HepG2 (cell line): Measurements from ENCODE around the gene FGF10. TPM values are rescaled to one million over a fixed set of nuclear protein-coding genes. Genes with fewer than 3 reads are reported as not detected.

ENCODE experiments used
- ATAC-seq: fragments of 200-7000 bp; cut with Tn5 transposase; 3 replicates; pipeline ENCODE4 v1.9.1; 2020; ENCODE audit warnings: mild to moderate bottlenecking, moderate library complexity
- BruUV-seq: library from RNA; stranded (reverse); fragments of 400-500 nt; replicated peaks from 2 replicates; lab custom pipeline; 2021; lab: Mats Ljungman, UMichigan
- CTCF ChIA-PET: fragments of 300-600 bp; formaldehyde crosslinking; extraction: SDS; loops from one replicate; lab custom pipeline; 2021; ENCODE audit warnings: low total read pairs, inconsistent platforms, low intra/inter-chr PET ratio; lab: Yijun Ruan, JAX
- POLR2A ChIA-PET: fragments of 350-600 bp; sonication (Branson Sonifier 250); formaldehyde crosslinking; loops from one replicate; lab custom pipeline; 2020; ENCODE audit warnings: antibody characterized with exemption, inconsistent platforms; lab: Yijun Ruan, JAX
- DNase-seq: peaks from one replicate; pipeline ENCODE4 v3.0.0-alpha.2; 2015; ENCODE audit warnings: low spot score
- FAIRE-seq: peaks from 3 replicates; lab custom pipeline; 2011; peaks lifted over from hg19 to GRCh38; lab: Jason Lieb, UNC
- H2AFZ ChIP-seq: one replicate; pipeline ENCODE4 v1.6.1; 2011; ENCODE audit warnings: low read length, inconsistent platforms
- H3K27ac ChIP-seq: fragments of 300-600 bp; 3 replicates; pipeline ENCODE4 v1.8.0; 2011; ENCODE audit warnings: mixed run types, mild to moderate bottlenecking, mixed read lengths, low read length, inconsistent platforms; ENCODE audit not compliant: insufficient read depth; ENCODE audit errors: extremely low read length
- H3K27me3 ChIP-seq, 2 experiments: fragments of 200-600 bp in 1 of 2; 2 replicates in 1 of 2; 3 replicates in 1 of 2; pipeline versions ENCODE4 v1.6.0 to v1.8.0; 2011; ENCODE audit warnings: low read length in 2 of 2, mild to moderate bottlenecking in 2 of 2, moderate library complexity in 2 of 2, inconsistent platforms in 1 of 2; ENCODE audit not compliant: insufficient read depth in 2 of 2, control insufficient read depth in 1 of 2
- H3K36me3 ChIP-seq, 2 experiments: fragments of 200-600 bp in 1 of 2; replicated peaks in 1 of 2; 2 replicates in 1 of 2; 3 replicates in 1 of 2; pipeline versions ENCODE4 v1.5.1 to v1.8.0; 2011; ENCODE audit warnings: low read length in 2 of 2, inconsistent platforms in 1 of 2; ENCODE audit not compliant: insufficient read depth in 2 of 2, control insufficient read depth in 1 of 2
- H3K4me1 ChIP-seq: 2 replicates; pipeline ENCODE4 v1.5.1; 2012; ENCODE audit warnings: low read length, inconsistent platforms; ENCODE audit not compliant: insufficient read depth
- H3K4me2 ChIP-seq: 2 replicates; pipeline ENCODE4 v1.6.0; 2011; ENCODE audit warnings: low read depth, low read length, inconsistent platforms
- H3K4me3 ChIP-seq, 3 experiments: fragments of 200-600 bp in 1 of 3; sonication (generic), shearing (Covaris generic) in 1 of 3; replicated peaks in 1 of 3; 2 replicates each; pipeline ENCODE4 v1.5.1; 2011 to 2016; ENCODE audit warnings: low read length in 3 of 3, inconsistent platforms in 2 of 3, low read depth in 2 of 3, mild to moderate bottlenecking in 2 of 3, control low read depth in 1 of 3, mixed read lengths in 1 of 3; ENCODE audit not compliant: insufficient read depth in 1 of 3
- H3K79me2 ChIP-seq: one replicate; pipeline ENCODE4 v1.6.1; 2011; ENCODE audit warnings: low read length, inconsistent platforms; ENCODE audit not compliant: insufficient read depth
- H3K9ac ChIP-seq: 2 replicates; pipeline ENCODE4 v1.6.0; 2011; ENCODE audit warnings: mild to moderate bottlenecking, low read depth, low read length, inconsistent platforms; ENCODE audit not compliant: insufficient read depth
- H3K9me3 ChIP-seq: 2 replicates; pipeline ENCODE4 v1.5.1; 2012; ENCODE audit warnings: mild to moderate bottlenecking, low read length
- H4K20me1 ChIP-seq: 2 replicates; pipeline ENCODE4 v1.6.0; 2011; ENCODE audit warnings: inconsistent platforms, mild to moderate bottlenecking, low read length, moderate library complexity; ENCODE audit not compliant: insufficient read depth
- CREB1 ChIP-seq, 2 experiments: fragments of 450-650 bp in 1 of 2; IDR thresholded peaks; 2 replicates each; pipeline ENCODE4 v1.6.1; 2016 to 2017; ENCODE audit warnings: control low read depth in 1 of 2, mild to moderate bottlenecking in 1 of 2, missing compliant biosample characterization in 1 of 2, missing genetic modification characterization in 1 of 2
- ZBED4 ChIP-seq: sonication (generic); formaldehyde crosslinking; IDR thresholded peaks from 2 replicates; pipeline ENCODE4 v1.4.0; 2020; ENCODE audit warnings: missing genetic modification reagents, borderline replicate concordance
- ZNF205 ChIP-seq: IDR thresholded peaks from 2 replicates; pipeline ENCODE4 v1.6.1; 2018; ENCODE audit warnings: missing biosample characterization, missing genetic modification reagents
- ZNF292 ChIP-seq: sonication (generic); formaldehyde crosslinking; IDR thresholded peaks from 2 replicates; pipeline ENCODE4 v1.8.1; 2022; ENCODE audit warnings: mild to moderate bottlenecking, low read depth, missing genetic modification reagents, borderline replicate concordance
- ZNF484 ChIP-seq: sonication (generic); formaldehyde crosslinking; IDR thresholded peaks from 2 replicates; pipeline ENCODE4 v1.5.1; 2020; ENCODE audit warnings: mild to moderate bottlenecking, low read depth, missing genetic modification reagents, borderline replicate concordance
- ZNF530 ChIP-seq: sonication (generic); formaldehyde crosslinking; IDR thresholded peaks from 2 replicates; pipeline ENCODE4 v1.5.0; 2020; ENCODE audit warnings: low read depth, mild to moderate bottlenecking, missing genetic modification reagents
- ZNF574 ChIP-seq: sonication (generic); formaldehyde crosslinking; IDR thresholded peaks from 2 replicates; pipeline ENCODE4 v1.4.0; 2020; ENCODE audit warnings: missing genetic modification reagents
- ZNF614 ChIP-seq: IDR thresholded peaks from 2 replicates; pipeline ENCODE4 v1.6.1; 2018; ENCODE audit warnings: missing biosample characterization, missing genetic modification reagents, inconsistent platforms, borderline replicate concordance
- ZNF816 ChIP-seq: sonication (generic); formaldehyde crosslinking; IDR thresholded peaks from 2 replicates; pipeline ENCODE4 v1.8.0; 2022; ENCODE audit warnings: missing genetic modification reagents, mild to moderate bottlenecking, borderline replicate concordance
- WGBS: methylation state at CpG from one replicate; pipeline ENCODE4 v1.1.6; 2017; ENCODE audit warnings: low lambda C conversion rate; 5-methylcytosine and 5-hydroxymethylcytosine counted together
- in situ Hi-C: cut with HindIII; loops from 2 replicates; pipeline ENCODE4 v1.10.0; 2017; ENCODE audit warnings: low pct_unique_long_range_greater_than_20kb; ENCODE audit not compliant: extremely low pct_ligation_motif_present
- intact Hi-C: fragments of 100-400 bp; cut with micrococcal nuclease; formaldehyde crosslinking; loops from one replicate; pipeline ENCODE4 v1.10.0; 2022; ENCODE audit not compliant: unreplicated experiment
- polyA plus RNA-seq, 8 experiments: library from polyadenylated mRNA; depleted of rRNA in 3 of 8; stranded (reverse) in 7 of 8; unstranded in 1 of 8; fragments of >200 nt; fragmentation: Illumina TruSeq in 4 of 8; extraction: Trizol in 4 of 8; gene quantifications; 2 replicates each; pipeline versions ENCODE4 v1.2.1 to v1.2.3, GENCODE V29; 2011 to 2016; ENCODE audit warnings: low read depth in 4 of 8, missing spikeins in 1 of 8, mixed read lengths in 1 of 8; ENCODE audit not compliant: insufficient read depth in 1 of 8
- total RNA-seq, 5 experiments: library from RNA; depleted of rRNA; stranded (reverse); fragments of >200 nt; fragmentation: Illumina TruSeq; extraction: Trizol; gene quantifications; 2 replicates each; pipeline ENCODE4 v1.2.3, GENCODE V29; 2016; ENCODE audit warnings: low read depth in 1 of 5
- TF ChIP-seq, protein P1 (sequence below): sonication (generic); formaldehyde crosslinking; IDR thresholded peaks from 2 replicates; pipeline ENCODE4 v1.8.0; 2022; ENCODE audit warnings: mild to moderate bottlenecking, missing genetic modification reagents

FGF10 gene
- total and polyA plus RNA-seq, 2 of the 13 experiments (the other 11 are each of a cell fraction or from before 2014, with no cell fraction given), result not detected

GRCh38 chr5:44360919-44361318, 28.3 kb downstream of the FGF10 start (continued):
- TF ChIP-seq ZNF574 (CRISPR knock-in tag) (no peak), ZNF205 (CRISPR knock-in tag) (no peak)
- TF ChIP-seq, all 625 proteins: peak for 0

- Histone ChIP-seq H3K9ac (no peak overlapping the region), H3K79me2 (no peaks in the 10 kb centered on the region), H4K20me1 (no peaks in the 10 kb centered on the region), H3K4me1 (no peaks in the 10 kb centered on the region), H3K27me3 (no peaks in the 10 kb centered on the region), H3K36me3 (no peaks in the 10 kb centered on the region), H2AFZ (no peak overlapping the region), H3K4me3 (no peak overlapping the region), H3K27ac (no peak overlapping the region), H3K4me2 (no peak overlapping the region), H3K9me3 (no peaks in the 10 kb centered on the region)
- ChIA-PET POLR2A (no interaction called here), CTCF (no interaction called here)
- in situ Hi-C loops (no loop called here), intact Hi-C loops (no loop called here)
- ATAC-seq (no peak), FAIRE-seq (no peak), DNase-seq (no peak)
- WGBS, result 20% methylated on average over 2 of the region's 2 CpGs
- no TSS peak for BruUV-seq
- TF ChIP-seq ZNF484 (CRISPR knock-in tag) (no peak), ZNF530 (CRISPR knock-in tag) (no peak), ZBED4 (no peak), ZNF614 (no peak), CREB1 (IDR thresholded peaks at IDR 0.05) (no peak), CREB1 (CRISPR knock-in tag; IDR thresholded peaks at IDR 0.05) (no peak), ZNF816 (CRISPR knock-in tag) (no peak), ZNF292 (no peak)
- TF ChIP-seq, protein P1, sequence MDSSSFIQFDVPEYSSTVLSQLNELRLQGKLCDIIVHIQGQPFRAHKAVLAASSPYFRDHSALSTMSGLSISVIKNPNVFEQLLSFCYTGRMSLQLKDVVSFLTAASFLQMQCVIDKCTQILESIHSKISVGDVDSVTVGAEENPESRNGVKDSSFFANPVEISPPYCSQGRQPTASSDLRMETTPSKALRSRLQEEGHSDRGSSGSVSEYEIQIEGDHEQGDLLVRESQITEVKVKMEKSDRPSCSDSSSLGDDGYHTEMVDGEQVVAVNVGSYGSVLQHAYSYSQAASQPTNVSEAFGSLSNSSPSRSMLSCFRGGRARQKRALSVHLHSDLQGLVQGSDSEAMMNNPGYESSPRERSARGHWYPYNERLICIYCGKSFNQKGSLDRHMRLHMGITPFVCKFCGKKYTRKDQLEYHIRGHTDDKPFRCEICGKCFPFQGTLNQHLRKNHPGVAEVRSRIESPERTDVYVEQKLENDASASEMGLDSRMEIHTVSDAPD (CRISPR knock-in tag), result no peak
Observed at GRCh38 chr5:44358421-44358820, 30.8 kb downstream of the FGF10 start.
